Right forelimb (tissue), 1 donor: ENCODE measurements around the gene CTNNAL1.
"Not testable (repeated sequence)": the region's sequence is repeated elsewhere in the genome, so short reads cannot be mapped to it uniquely, and the experiment has no call there.

Experiments used
- DNase-seq: peaks from one replicate; pipeline ENCODE4 v3.0.0-alpha.2; 2018

Gene CTNNAL1, protein sequence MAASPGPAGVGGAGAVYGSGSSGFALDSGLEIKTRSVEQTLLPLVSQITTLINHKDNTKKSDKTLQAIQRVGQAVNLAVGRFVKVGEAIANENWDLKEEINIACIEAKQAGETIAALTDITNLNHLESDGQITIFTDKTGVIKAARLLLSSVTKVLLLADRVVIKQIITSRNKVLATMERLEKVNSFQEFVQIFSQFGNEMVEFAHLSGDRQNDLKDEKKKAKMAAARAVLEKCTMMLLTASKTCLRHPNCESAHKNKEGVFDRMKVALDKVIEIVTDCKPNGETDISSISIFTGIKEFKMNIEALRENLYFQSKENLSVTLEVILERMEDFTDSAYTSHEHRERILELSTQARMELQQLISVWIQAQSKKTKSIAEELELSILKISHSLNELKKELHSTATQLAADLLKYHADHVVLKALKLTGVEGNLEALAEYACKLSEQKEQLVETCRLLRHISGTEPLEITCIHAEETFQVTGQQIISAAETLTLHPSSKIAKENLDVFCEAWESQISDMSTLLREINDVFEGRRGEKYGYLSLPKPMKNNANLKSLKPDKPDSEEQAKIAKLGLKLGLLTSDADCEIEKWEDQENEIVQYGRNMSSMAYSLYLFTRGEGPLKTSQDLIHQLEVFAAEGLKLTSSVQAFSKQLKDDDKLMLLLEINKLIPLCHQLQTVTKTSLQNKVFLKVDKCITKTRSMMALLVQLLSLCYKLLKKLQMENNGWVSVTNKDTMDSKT

DNA sequence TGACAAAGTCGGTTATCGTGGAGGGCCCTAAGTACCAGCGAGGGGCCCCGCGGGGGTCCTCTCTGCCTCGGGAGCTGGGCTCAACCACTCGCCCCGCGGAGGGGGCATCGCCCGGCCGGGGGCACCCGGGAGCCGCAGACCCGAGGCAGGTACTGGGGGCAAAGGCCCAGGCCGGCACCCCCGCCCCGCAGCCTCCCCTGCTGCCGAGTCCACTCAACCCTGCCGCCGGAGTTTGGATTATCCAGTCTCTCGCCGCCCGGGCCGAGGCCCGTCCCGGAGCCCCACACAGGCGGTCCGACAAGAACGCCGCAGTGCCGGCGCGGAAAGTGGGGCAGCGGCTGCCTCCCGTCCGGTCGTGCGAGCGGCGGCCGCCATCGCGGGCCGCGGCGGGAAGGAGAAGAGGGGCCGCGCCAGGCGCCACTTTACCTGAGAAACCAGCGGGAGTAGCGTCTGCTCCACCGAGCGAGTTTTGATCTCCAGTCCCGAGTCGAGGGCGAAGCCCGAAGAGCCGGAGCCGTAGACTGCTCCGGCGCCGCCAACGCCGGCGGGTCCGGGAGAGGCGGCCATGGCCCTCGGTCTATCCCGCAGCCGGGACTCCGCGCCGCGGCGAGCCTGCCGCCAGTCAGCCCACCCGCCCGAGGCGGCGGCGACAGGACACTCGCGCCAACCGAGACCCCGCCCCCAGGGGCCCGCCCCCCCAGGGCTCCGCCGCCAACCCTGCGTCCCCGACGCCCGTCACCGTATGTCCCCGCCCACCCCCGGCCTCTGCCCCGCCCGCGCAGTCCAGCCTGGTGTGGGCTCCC, at the start of gene CTNNAL1:
CTNNAL1 (minus strand) TSS at position 624 of the 803 bp plus-strand sequence; CDS start at position 567, 57 bp downstream.
- peak; percentile 97 for DNase-seq

DNA sequence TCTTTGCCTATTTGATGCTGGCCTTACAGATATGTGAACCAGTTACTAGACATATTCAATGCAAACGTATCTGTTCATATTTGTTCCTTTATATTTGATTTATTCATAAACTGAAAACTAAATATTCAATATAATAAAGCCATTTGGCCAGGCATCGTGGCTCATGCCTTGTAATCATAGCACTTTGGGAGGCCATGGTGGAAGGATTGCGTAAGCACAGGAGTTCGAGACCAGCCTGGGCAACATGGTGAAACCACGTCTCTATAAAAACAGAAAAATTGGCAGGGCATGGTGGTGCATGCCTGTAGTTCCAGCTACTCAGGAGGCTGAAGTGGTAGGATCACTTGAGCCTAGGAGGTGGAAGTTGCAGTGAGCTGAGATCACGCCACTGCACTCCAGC, 49.2 kb upstream of the CTNNAL1 start:
- no peak for DNase-seq

DNA sequence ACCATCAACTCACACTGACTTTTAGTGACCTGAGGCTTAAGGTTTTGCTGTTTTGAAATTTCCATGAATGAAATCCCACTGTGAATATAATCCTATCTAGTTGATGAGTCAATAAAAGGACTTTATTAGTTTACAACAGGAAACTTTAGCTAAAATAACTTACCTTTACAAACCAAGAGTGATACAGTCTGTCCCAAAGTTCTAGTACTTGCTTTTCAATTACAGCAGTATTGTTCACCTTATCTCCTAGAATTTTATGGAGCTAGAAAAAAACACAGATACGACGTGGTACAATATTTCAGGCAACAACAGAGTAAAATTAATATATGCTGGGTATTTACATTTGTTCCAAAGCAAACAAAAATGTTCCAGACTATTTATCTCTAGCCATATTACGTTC, 46.9 kb upstream of the CTNNAL1 start:
- no peak for DNase-seq

DNA sequence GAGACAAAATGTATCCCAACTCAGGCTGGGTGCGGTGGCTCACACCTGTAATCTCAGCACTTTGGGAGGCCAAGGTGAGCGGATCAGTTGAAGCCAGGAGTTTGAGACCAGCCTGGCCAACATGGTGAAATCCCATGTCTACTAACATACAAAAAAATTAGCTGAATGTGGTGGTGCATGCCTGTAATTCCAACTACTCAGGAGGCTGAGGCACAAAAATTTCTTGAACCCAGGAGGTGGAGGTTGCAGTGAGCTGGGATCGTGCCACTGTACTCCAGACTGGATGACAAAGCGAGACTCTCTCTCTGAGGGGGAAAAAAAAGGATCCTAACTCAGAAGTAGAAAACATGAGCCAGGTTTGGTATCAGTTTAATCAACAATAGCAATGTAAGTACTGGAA, 39.8 kb upstream of the CTNNAL1 start:
- not testable (repeated sequence) for DNase-seq

DNA sequence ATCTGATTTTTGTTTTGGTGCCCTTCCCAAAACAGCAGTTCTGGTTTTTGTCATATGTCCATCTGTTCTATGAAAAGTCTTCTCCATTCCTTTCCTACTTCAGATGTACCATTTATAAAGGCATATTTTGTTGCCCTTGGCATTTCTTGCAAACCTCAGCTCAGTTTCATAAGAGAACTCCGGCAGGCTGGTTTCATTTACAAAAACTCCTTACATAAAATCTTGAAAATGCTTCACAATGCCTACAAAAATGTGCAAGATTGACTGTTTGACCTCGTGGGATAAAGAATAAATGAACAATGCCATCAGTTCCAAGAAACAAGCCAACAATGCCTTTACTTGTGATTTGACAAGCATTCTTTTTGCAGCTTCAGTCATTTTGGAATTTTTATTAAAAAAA, 39.1 kb upstream of the CTNNAL1 start:
- no peak for DNase-seq

DNA sequence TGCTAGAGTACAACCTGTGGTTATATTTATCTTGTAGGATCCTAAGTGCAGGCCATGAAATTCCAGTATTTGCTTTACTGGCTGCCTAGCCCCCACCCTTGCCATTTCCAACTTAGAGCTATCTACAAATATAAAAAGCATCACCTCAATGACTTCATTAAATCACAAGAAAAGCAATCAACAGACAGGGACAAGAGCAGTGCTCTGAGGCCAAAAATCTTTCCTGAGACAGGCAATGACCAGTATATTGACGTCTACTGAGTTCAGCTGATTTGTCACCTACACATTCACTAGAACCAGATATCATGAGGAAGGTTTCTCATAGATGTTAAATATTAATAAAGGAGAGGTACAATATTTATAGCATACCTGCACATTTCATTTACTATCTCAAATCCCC, 38.4 kb upstream of the CTNNAL1 start:
- DNase-seq, result no peak

DNA sequence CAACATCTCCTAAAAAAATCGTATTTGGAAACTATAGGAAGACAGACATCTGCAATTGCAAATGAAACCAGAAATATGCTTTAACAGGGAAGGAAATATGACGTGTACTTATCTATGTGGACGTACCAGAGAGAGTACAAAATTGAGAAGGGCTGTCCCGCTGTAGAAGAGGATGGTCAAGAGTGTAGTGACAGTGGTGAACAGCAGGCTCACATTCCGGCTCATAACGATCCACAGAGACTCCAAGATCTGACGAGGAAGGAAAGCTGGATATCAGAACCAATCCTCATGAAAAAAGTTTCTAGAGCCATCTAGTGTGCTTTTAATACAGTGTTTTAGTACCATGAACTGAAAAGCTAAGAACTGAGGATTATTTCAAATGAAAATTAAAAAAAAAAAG, 37.1 kb upstream of the CTNNAL1 start:
- no peak for DNase-seq

DNA sequence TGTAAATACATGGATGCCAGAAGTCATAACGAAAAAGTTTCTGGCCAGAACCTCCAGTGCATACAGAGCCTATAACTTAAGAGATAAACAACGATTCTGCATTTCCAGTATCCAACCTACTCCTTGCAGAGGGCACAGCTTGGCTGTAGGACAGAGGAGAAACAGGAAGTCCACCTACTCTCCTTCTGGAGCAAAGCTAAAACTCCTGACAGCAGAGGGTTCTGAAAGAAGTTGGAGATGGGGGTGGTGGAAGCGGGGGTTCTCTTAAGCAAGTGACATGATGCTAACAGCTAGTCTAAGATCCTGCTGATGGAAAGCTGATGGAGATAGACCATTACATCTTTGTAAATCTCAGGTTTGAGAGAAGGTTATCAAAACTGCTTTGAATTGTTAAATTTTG, 35.5 kb upstream of the CTNNAL1 start:
- DNase-seq, result no peak

DNA sequence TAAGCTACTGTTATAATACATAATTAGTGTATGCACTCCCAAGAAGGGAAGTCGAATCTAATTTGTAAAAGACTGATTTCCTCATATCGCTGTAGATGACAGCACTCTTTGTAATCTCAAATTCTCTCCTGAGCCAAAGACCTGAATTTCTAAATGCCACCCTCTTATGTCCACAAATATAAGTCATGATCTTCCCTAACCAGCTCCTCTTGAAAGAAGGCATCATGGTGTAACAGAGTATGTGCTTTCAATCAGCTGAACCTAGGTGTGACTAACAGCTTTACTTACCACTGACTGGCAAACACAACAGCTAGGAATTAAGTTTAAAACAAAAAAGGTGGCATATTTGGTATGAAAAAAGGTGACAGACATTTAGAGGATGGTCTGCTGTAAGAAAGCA, 34.0 kb upstream of the CTNNAL1 start:
- no peak for DNase-seq

DNA sequence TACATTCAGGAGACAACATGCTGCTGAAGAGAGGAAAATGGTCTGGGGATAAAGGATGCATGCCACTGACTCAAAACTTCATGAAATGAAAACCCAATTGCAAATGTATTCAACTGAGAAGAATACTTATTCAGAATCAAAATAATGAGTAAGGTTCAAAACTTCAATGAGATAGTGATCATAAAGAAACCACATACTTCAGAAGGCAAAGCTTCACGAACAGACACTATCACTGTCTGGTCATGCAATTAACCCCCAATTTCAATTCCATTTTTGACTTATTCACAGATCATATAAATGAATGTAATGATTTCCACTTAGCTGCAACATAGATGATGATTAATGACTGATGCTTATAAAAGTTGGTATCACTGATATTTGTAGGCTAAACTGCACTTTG, 33.0 kb upstream of the CTNNAL1 start:
- DNase-seq, result no peak

DNA sequence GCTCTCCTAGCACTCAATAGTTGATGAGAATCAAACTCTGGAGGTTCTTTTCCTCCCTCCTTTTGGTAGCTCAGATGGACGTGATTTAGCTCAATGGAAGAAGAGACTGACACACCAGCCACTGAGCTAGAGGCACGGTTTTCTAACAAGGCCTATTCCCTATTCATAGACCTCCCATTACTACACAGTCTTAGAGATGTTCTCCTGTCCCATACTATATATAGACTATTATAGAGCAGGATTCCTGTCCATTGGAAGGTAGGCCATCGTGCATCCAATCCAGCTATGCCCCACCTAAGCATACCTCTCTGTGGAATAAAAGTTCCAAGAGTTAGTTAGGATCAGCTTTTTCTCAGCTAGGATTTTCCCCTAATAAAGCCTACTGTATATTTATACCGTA, 30.3 kb upstream of the CTNNAL1 start:
- no peak for DNase-seq

DNA sequence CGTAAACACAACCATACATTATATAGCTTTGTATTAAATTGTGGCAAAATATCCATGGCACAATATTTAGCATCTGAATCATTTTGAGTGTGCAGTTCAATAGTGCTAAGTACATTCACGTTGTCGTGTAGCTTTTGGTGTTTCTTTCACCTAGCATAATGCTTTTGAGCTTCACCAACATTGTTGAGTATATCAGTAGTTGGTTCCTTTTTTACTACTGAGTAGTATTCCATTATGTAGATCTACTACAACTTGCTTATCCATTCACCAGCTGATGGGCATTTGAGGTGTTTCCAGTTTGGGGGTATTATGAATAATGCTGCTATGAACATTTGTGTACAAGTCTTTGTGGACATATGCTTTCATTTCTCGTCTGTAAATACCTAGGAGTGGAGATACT, 27.3 kb upstream of the CTNNAL1 start:
- DNase-seq, result no peak

DNA sequence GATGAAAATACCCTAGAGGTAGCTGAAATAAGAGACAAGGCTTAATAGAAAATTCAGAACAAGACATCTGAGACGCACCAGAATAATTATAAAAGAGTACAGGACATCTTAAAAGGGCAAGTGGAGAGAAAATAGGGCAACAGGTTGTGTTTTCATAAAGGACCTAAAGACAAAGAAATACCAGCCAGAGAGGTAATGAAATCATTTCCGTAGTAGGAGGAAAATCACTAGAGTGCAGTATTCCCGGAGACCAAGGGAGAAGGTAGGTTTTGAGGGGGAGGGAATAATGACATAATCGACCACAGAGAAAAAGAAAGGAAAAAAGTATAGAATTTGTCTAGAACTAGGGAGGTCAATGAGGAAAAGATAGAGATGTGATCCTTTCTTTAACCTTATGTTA, 26.2 kb upstream of the CTNNAL1 start:
- DNase-seq, result no peak

DNA sequence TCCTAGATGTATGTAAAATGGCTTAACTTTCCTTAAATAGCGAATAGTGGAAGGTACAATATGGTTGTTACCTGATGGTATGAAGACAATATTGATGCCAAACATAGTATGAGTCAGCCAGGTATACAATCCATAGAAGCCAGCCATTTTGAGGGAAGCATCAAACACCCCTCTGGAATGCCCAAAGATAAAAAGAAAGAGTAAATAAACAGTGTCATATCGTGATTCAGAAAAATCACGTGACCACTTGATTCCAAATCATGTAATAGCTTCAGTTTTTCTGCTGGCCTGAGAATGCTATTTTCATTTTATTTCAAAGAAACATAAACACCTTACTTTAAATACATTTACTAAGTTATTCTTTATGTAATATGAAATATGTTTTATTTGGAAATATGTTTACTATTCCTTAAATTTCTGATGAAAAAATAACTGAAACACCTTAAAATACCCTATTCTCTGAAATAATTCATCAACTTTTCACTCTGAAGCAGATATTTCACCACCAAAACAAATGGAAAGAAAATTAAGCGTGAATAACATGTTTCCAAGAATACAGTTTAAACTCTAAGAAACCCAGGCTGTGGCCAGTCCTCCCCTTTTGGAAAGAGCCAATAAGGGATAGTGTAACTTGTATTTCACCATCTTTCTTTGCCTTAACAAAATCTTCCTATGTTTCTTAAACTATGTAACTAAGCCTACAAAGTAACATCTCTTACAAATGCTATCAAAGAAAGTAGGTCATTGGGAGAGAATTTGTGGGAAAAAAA, 24.8 kb upstream of the CTNNAL1 start:
- DNase-seq, result no peak

DNA sequence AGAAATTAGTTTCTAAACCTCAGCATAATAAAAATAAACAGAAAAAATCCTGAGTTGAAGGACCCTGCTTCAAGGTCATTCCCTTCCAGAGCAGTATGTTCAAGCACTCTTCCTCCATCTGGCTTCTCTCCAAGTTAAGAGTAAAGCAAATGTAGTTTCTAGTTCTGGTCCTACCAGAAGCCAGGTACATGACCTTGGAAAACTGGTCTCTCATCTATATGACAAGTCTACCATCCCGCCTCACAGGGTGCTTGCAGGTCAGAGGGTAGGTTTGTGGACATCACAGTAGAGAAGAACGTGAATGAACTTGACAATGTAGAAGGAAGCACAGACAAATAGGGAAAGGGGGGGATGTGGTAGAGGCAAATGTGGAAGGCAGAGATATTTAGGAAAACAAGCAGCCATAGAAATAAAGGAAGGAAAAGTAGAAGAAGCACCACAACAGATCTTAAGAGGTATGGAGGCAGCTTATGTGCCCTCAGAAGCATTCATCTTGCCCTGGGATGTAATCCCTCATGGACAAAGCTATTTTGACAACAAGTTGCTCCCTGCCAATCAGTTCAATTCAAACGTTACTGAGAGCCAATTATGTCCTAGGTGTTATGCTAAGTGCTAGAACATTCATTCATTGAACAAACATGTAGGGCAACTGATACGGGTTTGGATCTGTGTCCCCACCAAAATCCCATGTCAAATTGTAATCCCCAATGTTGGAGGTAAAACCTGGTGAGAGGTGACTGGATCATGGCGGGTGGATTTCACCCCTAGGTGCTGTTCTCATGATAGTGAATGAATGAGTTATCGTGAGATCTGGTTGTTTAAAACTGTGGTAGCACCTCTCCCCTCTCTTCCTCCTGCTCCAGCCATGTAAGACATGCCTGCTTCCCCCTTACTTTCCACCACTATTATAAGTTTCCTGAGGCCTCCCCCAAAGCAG, 23.7 kb upstream of the CTNNAL1 start:
- no peak for DNase-seq

DNA sequence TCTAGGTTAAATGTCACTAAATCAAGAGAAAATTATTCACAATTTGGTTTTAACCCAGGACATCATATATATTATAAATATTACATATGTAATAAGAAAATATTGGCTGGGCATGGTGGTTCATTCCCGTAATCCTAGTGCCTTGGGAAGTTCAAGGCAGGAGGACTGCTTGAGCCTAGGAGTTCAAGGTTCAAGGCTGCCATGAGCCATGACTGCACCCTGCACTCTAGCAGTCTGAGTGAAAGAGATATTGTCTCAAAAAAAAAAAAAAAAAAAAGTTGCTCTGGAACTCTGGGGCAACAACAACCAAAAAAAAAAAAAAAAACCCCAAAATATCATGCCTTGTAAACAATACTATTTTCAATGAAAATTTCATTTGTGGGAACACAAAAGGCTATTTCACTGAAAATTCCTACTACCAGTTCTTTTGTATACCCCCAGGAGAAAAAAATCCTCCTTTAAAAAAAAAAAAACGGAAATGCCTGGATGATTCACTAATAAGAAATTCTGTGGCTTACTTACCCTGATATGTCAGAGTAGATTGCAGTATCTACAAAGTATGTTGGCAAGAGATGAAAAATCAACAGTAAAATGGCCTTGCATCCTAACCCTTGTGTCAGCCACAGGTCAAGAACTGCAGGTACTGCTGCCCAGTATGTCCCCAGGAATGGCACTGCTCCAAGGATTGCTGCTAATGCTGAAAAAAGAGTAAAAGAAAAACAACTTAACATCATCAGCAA, 22.6 kb upstream of the CTNNAL1 start:
- DNase-seq, result no peak

DNA sequence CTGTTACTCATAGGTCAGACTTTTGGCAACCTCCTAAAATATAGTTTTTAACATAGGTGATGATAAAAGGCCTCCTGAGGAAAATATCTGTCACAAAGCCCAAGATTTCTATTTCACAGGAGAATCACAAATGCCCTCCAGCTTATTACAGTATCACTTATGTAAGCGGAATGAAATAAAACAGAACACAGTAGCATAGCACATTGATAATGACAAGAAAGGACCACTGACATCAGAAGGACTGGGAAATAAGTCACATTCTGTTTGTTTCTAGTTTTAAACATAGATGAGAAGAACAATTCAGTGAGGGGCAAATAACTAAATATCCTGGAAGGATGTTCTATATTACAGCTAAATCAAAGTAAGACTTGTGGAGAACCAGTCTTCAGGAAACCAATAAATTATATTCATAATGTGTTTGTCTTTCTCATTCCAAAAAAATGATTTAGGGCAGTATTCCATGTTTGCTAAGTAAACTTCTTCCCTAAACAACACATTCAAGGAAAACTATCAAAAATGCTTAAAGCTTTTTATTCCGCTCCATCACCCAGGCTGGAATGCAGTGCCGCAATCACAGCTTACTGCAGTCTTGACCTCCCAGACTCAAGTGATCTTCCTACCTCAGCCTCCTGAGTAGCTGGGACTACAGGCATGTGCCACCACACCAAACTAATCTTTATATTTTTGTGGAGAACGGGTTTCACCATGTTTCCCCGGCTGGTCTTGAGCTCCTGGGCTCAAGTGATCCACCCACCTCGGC, 20.8 kb upstream of the CTNNAL1 start:
- DNase-seq, result no peak

DNA sequence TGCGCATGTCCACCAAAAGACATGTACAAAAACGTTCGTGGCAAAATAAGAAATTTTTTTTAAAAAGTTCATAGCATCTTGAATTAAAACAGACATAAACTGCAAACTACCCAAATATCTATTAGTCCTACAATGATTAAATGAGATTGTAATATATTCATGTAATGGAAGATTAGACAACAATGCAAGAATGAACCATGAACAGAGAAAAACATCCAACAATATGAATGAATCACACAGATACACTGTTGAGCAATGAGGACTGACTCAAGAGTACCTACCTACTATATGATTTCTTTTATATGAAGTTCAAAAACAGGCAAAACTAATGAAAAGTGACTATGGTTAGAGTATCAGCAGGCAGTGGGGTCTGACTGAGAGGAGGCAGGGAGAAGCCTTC, 17.9 kb upstream of the CTNNAL1 start:
- DNase-seq, result no peak

DNA sequence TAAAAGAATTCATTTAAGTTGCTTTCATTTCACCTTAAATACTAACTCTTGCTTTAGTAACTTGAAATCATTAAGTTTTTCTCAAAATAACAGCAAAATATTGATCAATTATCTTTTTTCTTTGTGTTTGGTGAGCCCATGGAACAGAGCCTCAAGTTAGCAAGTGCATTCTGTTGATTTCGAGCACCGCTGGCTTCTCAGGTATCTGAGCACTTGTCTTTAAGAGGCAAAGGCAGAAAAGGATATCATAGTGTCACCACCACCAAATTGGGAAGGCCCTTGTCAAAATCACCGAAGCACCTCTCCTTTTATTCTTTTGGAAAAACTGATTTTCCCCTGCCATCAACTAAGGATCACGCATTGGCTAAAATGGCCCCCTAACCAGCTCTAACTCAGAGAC, 17.1 kb upstream of the CTNNAL1 start:
- no peak for DNase-seq

DNA sequence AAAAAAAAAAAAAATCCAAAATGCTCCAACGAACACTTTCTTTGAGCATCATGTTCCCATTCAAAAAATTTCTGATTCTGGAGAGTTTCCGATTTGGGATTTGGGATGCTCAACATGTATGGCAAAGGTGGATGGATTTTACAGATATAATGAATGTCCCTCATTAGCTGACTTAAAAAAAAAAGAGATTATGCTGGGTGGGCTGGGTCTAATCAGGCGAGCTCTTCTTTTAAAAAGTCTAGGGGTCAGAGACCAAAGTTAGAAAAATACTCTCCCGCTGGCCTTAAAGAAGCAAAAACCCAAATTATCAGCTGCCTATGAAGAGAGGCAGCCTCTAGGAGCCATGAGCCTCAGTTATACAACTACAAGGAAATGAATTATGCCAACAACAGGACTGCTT, 15.2 kb upstream of the CTNNAL1 start:
- DNase-seq, result no peak
